Astrocyte of the hippocampus (primary cell): ENCODE measurements around the gene IRAK1.
A peak's percentile ranks its signal among the peaks of the same experiment; 100 is the strongest.

Experiments
- DNase-seq: peaks from one replicate; pipeline ENCODE4 v3.0.0; 2011; ENCODE audit warnings: low read depth, low spot score

Gene IRAK1

DNA sequence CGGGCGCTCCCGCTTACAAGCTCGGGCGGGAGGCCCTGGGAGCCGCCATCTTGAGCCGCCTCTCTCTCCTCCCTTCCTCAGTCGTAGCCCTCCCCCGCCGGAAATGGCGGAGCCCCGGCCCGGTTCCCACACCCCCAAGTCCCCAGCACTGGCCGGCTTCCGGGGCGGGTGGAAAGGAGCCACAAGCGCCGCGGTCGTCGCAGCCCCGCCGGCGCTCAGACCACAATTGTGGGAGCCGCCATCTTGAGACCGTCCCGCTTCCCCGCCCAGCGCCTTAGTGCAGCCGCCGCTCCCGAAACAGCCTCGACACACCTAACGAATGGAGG, 48.6 kb downstream of the IRAK1 start:
- peak; percentile 95 for DNase-seq

DNA sequence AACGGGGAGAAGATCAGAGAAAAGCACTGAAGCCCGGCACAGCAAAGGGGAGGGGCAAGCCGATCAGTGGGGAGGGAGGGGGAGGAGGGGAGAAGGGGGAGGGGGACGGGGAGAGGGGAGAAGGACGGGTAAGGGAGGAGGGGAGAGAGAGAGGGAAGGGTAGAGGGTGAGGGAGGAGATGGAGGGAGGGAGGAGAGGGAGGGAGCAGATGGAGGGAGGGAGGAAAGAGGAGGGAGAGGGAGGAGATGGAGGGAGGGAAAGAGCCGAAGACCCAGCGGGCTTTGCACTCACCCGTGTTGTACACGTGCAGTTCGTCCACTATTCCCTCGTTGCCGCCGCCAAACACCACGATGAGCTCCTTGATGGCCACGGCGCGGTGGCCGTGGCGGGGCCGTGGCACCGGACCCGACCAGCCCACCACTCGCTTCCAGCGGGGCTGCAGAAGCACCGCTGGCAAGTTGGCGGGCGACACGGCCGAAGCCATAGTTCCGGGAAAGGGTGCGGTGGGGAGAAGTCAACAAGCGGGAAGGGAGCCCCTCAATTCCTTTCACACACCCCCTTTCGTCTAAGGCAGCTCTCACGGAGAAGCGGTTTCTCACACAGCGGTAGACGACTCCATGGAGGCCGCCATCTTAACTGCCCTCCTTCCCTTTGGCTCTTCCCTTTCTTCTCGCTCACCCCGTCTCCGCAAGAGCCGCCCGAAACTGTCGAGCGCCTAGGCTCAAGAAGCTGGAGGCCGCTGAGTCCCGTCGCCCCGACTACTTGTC, 49.2 kb downstream of the IRAK1 start:
- peak; percentile 71 for DNase-seq

DNA sequence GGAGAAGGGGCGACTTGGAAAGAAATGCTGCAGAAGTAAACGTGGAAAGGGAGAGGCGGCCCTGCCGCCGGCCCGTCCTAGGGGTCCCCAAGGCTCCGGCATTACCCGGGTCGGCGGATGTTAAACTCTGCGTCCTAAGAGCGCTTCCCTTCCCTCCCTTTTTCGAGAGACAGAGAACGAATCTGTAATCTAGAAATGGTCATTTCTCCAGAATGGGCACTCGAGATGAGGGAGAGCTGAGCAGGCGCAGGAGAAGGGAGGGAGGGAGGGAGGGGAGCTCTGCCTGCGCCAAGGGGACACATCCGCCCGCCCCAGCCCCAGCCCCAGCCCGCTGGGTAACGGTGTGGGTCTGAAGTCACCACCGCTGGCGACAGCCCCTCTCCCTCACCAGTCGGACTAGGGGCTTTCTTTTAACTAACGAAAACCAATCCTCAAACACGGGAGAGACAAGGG, 49.8 kb downstream of the IRAK1 start:
- DNase-seq: peak; percentile 63

- DNase-seq: peak; percentile 31
These were observed 50.4 kb downstream of the IRAK1 start for GRCh38 chrX:153969125-153969903.

- DNase-seq: peak; percentile 50
These were observed 51.0 kb downstream of the IRAK1 start for GRCh38 chrX:153968754-153969124.

DNA sequence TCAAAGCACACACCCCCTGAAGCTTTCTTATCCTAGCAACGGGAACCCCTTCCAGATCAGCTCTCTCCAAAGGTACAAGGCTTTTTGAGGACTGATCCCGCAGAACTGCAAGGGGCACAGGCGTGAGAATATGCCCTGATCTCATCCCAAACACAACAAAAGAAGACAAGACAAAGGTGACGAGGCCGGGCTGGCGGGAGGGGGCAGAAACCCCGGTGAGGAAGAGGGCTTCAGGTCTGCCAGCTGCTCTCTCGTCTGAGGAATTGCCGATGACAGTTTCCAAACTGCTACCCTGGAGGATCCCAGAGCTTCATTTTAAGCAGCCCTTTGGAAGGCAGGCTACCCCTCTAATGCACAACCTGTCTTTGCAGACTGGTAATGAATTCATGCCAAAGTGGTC, 51.4 kb downstream of the IRAK1 start:
- DNase-seq: no peak

DNA sequence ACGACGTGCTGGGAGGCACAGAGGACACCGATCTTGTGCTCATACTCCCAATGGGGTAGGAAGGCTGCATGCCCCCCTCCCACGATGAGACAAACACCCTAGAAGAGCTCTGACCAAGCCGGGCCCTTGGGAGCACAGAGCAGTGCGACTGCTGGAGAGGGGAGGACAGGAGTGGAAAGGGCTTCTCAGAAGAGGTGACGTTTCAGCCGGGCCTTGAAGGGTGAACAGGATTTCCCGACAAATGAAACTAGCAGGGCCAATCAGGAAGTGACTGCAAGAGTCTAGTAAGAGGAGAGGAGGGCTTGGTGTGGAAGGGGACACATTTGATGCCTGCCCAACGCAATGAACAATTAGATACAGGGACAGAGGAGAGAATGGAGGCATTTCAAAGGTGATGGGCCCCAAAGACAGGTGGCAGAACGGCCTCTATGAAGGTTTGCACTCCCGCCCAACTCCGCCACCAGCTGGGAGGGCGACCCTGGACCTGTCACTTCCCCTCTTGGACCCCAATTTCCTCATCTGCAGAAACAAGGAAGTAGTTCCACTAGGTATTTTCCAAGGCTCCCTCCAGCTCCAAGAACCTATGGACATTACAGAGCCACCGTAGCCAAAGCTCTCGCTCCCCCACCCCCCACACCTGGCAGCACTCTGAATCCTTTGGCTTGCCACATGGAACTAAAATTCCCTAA, 52.0 kb downstream of the IRAK1 start:
- no peak for DNase-seq

- DNase-seq: no peak
These were observed 52.7 kb downstream of the IRAK1 start for GRCh38 chrX:153966841-153967535.

- DNase-seq: peak; percentile 47
These were observed 53.4 kb downstream of the IRAK1 start for GRCh38 chrX:153966283-153966688.

DNA sequence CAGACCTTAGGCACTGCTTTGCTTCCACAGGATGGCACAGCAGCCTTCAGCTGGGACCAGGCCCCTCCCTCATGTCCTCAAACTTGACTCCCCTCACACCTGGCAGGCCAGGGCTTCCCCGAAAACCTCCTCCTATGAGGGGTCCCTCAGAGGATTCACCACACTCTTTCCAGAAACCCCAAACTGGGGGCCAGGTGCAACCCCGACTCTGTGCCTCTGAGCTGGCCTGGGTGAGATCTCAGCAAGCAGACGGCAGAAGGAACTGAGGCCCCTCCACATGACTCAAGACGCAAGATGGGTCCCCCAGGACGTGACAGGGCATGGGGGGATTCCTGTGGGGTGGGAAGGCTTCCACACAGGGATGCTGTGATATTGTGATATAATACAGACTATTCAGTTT, 54.3 kb downstream of the IRAK1 start:
- DNase-seq: no peak

DNA sequence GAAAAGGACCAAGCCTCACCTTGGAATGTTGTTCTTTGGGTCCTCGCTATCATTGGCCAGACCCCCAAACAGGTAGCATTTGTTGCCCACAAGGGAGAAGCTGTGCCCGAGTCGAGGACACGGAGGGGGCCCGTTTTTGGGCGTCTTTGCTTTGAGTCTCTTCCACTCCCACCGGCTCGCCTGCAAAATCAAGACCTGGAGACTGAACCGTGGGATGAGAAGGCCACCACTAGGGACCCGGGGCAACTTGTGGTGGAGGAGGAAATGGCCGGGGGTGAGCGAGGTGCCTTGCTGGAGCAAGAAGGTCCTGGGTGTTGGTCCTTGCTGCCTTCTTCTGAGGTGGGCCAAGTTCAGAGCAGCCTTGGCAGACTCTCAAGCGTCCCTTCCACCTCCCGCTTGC, 55.6 kb downstream of the IRAK1 start:
- DNase-seq: no peak

GRCh38 chrX:153963546-153963945, 56.2 kb downstream of the IRAK1 start:
- DNase-seq: no peak

DNA sequence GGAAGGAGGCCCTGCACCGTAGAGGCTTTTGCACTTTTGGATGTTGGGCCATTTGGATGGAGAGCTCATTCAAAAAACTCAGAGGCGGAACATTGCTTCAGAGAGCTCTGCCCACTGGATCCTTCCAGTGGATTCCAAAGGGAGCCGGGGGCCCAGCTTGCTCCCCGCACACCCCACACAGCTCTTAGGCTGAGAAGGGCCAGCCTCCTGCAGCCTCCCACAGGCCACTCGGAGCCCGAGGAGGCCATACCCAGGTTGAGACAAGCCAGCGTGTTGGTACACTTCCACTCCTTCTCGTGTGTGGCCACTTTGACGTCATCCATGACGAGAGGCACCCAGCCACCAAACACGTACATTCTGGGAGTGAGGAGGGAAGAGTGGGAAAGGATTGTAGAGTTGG, 58.4 kb downstream of the IRAK1 start:
- no peak for DNase-seq

- no peak for DNase-seq
These were observed 58.9 kb downstream of the IRAK1 start for GRCh38 chrX:153960786-153961185.
